ENCODE results near the gene ATP6V0B.

The ATP6V0B gene

GRCh38 chr1:43946236-43947060, 28.3 kb upstream of the ATP6V0B start, which contains the start of gene IPO13:
Gene IPO13 (plus strand): TSS chr1:43946950. CDS start chr1:43947601, 651 bp downstream.
- peak; percentile 95 to 96 for DNase-seq

DNA sequence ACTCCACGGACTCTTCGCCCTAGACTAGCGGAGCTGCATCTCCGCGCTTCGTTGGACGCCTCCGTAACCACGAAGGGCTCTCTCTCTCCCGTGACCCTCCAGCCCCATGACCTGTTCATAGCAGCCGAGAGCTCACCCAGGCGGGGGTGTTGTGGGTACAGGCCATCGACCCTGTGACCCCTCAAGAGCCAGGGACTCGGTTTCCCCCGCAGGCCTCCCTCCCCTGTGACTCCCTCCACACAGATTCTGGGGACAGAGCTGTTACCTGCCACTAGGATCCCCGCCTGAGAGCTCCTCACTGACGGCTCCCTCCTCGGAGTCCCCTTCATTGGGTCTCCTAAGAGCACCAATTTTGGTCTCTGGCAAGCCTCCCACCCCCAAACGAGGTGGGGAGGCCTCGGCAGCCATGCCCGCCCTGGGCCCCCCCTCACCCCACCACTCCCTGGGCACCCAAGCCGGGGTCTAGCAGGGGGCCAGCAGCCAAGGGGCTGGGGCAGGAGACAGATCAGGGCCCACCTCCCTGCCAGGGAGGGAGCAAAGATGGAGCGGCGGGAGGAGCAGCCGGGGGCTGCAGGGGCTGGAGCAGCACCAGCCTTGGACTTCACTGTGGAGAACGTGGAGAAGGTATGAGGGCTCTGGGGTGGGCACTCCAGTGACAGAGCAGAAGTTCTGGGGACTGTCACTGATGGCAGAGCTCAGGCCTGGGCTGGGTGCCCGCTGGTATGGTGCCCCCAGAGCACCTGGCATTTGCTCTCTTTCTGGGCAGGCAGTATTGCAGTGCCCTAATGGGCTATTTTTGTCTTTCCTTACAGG, 27.5 kb upstream of the ATP6V0B start:
- no peak for DNase-seq

GRCh38 chr1:43947874-43948437, 26.8 kb upstream of the ATP6V0B start:
- no peak for DNase-seq

- DNase-seq = no peak
Observed at GRCh38 chr1:43949678-43950077, 25.1 kb upstream of the ATP6V0B start.

GRCh38 chr1:43951021-43951985, 23.5 kb upstream of the ATP6V0B start:
- no peak for DNase-seq

DNA sequence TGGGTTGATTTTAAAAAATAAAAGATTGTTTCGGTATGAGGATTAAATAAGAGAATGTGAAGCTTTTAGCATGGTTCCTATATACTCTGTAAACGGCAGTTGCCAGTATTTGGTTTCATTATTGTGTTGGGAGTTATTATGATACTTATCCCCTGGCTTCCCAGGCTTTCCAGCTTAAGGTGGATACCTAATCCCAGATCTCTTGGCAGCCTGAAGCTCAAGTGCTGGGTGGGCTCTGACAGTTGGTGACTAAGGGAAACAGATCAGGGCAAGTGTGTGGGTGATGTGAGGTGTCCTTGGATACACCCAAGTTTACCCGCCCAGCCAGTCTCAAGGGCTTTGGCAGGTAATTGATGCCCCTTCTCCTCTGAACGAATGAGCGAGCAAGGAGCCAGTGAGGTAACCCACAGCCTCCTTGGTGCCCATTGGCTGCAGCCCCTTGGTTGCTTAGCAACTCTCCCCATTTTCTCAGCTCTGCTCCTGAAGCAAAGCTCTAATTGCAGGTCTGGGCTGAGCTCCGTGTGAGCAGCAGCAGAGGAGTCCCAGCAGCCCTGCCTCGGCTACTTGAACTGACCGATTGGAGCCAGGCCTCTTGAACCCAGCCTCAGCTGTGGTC, 21.9 kb upstream of the ATP6V0B start:
- DNase-seq = no peak

DNA sequence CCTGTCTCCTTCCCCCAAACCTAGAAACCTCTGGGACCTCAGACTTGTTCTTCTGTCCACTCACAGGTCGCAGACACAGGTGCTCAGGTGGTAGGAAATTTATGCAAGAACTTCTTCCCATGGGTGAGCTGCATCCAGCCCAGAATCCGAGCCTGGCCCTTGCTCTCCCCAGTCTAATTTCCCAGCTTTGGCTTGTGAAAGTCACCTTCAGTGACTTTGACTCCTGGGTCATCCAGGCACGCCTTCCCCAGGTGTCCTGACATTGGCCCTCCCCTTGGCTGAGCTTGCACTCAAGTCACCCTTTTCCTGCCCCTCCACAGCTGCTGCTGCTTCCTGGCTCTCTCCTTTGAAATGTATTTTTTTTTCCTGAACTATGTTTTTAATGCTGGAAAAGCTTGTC, 21.4 kb upstream of the ATP6V0B start:
- no peak for DNase-seq

GRCh38 chr1:43954036-43954435, 20.7 kb upstream of the ATP6V0B start:
- DNase-seq = no peak

DNA sequence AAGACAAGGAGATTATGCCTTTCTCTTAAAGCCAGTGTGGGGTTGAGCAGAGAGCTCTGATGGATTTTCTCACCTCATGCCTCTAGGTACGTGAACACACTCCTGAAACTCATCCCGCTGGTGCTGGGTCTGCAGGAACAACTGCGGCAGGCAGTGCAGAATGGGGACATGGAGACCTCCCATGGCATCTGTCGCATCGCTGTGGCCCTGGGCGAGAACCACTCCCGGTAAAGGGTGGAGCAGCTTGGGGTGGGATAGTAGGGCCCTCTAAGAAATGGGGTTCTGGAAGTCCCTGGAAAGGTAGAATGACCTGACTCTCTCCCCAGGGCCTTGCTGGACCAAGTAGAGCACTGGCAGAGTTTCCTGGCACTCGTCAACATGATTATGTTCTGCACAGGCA, 18.5 kb upstream of the ATP6V0B start:
- no peak for DNase-seq

DNA sequence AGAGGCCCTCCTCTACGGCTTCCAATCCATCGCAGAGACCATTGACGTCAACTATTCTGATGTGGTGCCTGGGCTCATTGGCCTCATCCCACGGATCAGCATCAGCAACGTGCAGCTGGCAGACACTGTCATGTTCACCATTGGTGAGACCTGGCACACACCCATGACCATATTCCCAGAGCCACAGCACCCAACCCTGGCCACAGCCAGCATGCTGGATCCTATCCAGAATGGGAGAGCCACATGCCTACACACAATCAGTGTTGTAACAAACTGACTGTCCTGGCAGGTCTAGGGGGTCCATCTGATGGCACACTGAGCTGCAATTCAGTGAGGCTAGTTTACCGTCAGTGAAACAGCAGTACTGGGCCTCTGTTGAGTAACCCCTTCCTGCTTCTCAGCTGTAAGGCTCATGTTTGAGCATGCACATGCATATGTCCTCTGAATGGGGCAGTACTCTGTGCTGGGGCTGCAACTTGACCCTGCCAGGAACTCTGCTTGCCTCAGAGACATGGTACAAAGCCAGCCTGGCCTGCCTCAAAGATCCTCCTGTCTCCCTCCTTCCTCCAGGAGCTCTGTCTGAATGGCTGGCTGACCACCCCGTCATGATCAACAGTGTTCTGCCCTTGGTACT, 17.2 kb upstream of the ATP6V0B start:
- DNase-seq = no peak

GRCh38 chr1:43958351-43959255, 16.2 kb upstream of the ATP6V0B start:
- no peak for DNase-seq

DNA sequence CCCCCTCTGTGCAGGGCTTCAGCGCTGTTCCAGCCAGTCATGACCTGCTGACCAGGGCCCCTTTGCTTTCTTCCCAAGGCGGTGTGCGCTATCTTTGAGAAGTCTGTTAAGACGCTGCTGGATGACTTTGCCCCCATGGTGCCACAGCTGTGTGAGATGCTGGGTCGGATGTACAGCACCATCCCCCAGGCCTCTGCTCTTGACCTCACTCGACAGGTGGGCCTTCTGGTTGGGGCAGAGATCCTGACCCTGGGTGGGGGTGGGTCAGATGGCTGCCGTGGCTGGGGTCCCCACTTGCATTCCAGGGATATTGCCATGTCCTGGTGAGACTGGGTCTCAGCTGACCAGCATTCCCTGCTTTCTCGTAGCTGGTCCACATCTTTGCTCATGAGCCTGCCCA, 14.0 kb upstream of the ATP6V0B start:
- DNase-seq = no peak

DNA sequence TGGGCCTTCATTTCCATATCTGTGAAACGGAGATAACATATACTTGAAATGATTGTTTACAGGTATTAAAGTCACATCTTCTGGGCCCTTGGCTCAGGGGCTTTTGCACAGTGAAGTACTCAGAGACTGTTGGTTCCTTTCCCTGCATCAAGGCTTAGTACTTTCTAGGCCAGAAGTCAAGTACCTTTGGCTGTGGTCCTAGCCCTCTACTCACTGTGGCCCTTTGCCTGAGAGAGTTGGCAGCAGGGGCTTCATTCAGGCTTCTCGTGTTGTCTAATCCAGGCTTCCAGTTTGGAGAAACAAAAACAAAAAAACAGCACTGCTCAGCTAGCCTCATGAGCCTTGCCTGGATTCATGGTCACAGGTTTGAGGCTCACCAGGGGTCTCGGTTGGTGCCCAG, 13.1 kb upstream of the ATP6V0B start:
- no peak for DNase-seq

- DNase-seq = no peak
Observed at GRCh38 chr1:43962324-43962723, 12.4 kb upstream of the ATP6V0B start.

GRCh38 chr1:43963006-43963405, 11.8 kb upstream of the ATP6V0B start:
- DNase-seq = no peak

DNA sequence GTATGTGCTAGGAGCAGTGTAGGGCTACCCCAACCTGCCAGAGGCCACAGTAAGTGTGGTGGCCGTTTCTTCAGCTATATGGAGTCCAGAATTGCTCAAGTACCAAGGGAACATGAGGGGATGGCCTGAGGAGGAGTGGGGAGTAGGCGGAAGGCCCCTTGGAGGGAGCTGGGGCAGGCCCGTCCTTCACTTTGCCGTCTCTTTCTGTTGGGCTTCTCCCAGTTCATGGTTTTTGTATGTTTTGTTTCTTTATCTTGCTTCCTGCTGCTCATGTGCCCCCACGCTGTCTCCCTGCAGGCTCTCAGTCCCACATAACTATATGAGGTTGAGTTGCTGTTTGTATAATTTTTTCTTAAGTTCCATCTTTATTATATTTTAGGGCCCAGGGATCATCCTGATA, 10.9 kb upstream of the ATP6V0B start:
- DNase-seq = no peak

DNA sequence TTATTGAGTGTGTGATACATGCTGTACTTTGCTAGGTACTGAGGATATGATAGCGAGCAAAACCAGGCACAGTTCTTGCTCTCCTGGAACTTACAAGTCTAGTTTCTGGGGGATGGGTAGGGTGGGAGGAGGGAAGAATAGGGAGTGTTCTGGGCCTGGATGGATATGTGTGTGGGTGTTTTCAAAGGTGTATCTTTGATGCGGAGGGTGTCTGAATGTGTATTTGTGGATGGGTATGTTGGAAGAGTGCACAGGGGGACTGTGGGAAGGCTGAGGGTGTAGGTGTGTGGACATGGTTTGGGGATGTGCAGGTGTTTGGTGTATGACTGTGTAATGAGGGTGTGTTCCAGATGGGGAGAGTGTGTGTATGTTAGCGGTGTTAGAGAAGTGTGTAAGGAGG, 9.4 kb upstream of the ATP6V0B start:
- no peak for DNase-seq

DNA sequence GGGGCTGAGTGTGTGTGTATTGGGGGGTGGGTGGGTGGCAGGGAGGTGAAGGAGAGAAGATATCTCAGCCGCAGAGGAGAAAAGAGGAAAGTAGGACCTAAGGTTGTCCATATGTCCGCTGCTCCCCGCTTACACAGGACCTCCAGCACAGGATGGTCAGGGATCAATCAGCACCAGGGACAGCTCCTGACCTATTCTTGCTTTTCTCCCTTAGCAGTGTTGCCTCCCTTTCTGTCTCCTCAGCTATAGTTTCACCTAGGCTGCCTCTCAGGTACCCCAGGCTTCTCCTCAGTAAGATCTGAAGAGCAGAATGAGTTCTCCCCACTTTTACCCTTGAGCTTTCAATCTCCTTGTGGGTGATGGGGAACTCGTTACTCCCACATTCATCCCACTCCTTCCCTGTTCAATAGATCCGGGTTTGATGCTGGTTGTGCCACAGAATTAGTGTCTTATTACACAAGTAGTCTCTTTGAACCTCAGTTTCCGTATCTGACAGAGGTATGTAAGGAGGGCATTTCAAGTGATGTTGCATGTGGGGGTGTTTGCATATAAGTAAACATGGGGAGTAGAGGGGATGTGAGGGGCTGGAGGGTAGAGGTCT, 6.3 kb upstream of the ATP6V0B start:
- no peak for DNase-seq

DNA sequence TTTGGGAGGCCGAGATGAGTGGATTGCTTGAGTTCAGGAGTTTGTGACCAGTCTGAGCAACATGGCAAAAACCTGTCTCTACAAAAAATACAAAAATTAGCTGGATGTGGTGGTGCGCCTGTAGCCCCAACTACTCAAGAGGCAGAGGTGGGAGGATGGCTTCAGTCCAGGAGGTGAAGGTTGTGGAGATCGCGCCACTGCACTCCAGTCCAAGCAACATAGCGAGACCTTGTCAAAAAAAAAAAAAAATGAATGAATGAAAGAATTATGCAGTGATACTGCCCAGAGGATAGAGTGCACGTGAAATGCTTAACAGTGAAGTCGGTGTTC, 5.4 kb upstream of the ATP6V0B start:
- DNase-seq = no peak
